NCI-H460 (cell line): ENCODE measurements around the gene DPYD. TPM values are rescaled to one million over a fixed set of nuclear protein-coding genes. Genes with fewer than 3 reads are reported as not detected.

Experiments used
- DNase-seq: peaks from one replicate; pipeline ENCODE4 v3.0.0-alpha.2; 2016; ENCODE audit warnings: low read depth; ENCODE audit errors: extremely low read depth
- total RNA-seq: library from RNA; depleted of rRNA; stranded (reverse); fragments of >200 nt; shearing (Covaris generic); gene quantifications from 2 replicates; pipeline ENCODE4 v1.2.3, GENCODE V29; 2014

The DPYD gene
- total RNA-seq, 1 experiment from 2014 or later, result 7.9 TPM

GRCh38 chr1:97630948-97631347 is 289.9 kb downstream of the DPYD start:
- DNase-seq, result no peak

- no peak for DNase-seq
These were observed 290.6 kb downstream of the DPYD start for GRCh38 chr1:97630281-97630680.

- no peak for DNase-seq
These were observed 297.6 kb downstream of the DPYD start for GRCh38 chr1:97623220-97623619.

- no peak for DNase-seq
These were observed 298.9 kb downstream of the DPYD start for GRCh38 chr1:97621955-97622354.

- no peak for DNase-seq
These were observed 301.1 kb downstream of the DPYD start for GRCh38 chr1:97619706-97620105.

- DNase-seq, result no peak
These were observed 310.1 kb downstream of the DPYD start for GRCh38 chr1:97610748-97611147.

- DNase-seq, result no peak
These were observed 310.7 kb downstream of the DPYD start for GRCh38 chr1:97610102-97610501.

- no peak for DNase-seq
These were observed 312.6 kb downstream of the DPYD start for GRCh38 chr1:97608272-97608671.

- no peak for DNase-seq
These were observed 317.1 kb downstream of the DPYD start for GRCh38 chr1:97603776-97604175.

- no peak for DNase-seq
These were observed 317.6 kb downstream of the DPYD start for GRCh38 chr1:97603218-97603617.

- DNase-seq, result no peak
These were observed 321.4 kb downstream of the DPYD start for GRCh38 chr1:97599447-97599846.

GRCh38 chr1:97593192-97593591 is 327.6 kb downstream of the DPYD start:
- DNase-seq, result no peak

- no peak for DNase-seq
These were observed 332.1 kb downstream of the DPYD start for GRCh38 chr1:97588772-97589171.

GRCh38 chr1:97581614-97582051 is 339.2 kb downstream of the DPYD start:
- DNase-seq, result no peak

- DNase-seq, result no peak
These were observed 343.2 kb downstream of the DPYD start for GRCh38 chr1:97577613-97578012.

- DNase-seq, result no peak
These were observed 347.3 kb downstream of the DPYD start for GRCh38 chr1:97573553-97573952.

- DNase-seq, result no peak
These were observed 348.3 kb downstream of the DPYD start for GRCh38 chr1:97572561-97572960.

- no peak for DNase-seq
These were observed 349.1 kb downstream of the DPYD start for GRCh38 chr1:97571760-97572159.

GRCh38 chr1:97570691-97571090 is 350.1 kb downstream of the DPYD start:
- DNase-seq, result no peak

- no peak for DNase-seq
These were observed 353.7 kb downstream of the DPYD start for GRCh38 chr1:97567000-97567749.

- DNase-seq, result no peak
These were observed 354.9 kb downstream of the DPYD start for GRCh38 chr1:97565886-97566285.

GRCh38 chr1:97563926-97564325 is 356.9 kb downstream of the DPYD start:
- DNase-seq, result no peak

- DNase-seq, result no peak
These were observed 358.8 kb downstream of the DPYD start for GRCh38 chr1:97562081-97562480.
